NK-92 (cell line): ENCODE results near the gene RPL18.

ENCODE experiments used
- DNase-seq: peaks from one replicate; lab custom pipeline; 2025; ENCODE audit not compliant: unreplicated experiment; lab: John Stamatoyannopoulos, UW

Gene RPL18

GRCh38 chr19:48614436-48615230 lies 4.3 kb downstream of the RPL18 start, which contains the start of gene FAM83E:
TSS of gene FAM83E (minus strand) at chr19:48615076. CDS start at chr19:48613372, 1,704 bp downstream.
- DNase-seq, result no peak

GRCh38 chr19:48613852-48614435 lies 5.0 kb downstream of the RPL18 start:
- DNase-seq, result no peak

- DNase-seq, result no peak
These were observed 5.7 kb downstream of the RPL18 start for GRCh38 chr19:48613024-48613851.

GRCh38 chr19:48611872-48612271 lies 7.1 kb downstream of the RPL18 start:
- DNase-seq, result no peak

GRCh38 chr19:48609571-48610108 lies 9.3 kb downstream of the RPL18 start:
- no peak for DNase-seq

GRCh38 chr19:48608798-48609263 lies 10.1 kb downstream of the RPL18 start:
- DNase-seq, result no peak

- DNase-seq, result no peak
These were observed 11.6 kb downstream of the RPL18 start for GRCh38 chr19:48607359-48607755.

- no peak for DNase-seq
These were observed 12.3 kb downstream of the RPL18 start, which contains the start of gene SPACA4 for GRCh38 chr19:48606463-48607358. TSS of gene SPACA4 (plus strand) at chr19:48606742. CDS start at chr19:48606979, 237 bp downstream.

- DNase-seq, result no peak
These were observed 15.1 kb downstream of the RPL18 start for GRCh38 chr19:48603850-48604249.

GRCh38 chr19:48603449-48603848 lies 15.5 kb downstream of the RPL18 start:
- DNase-seq, result no peak

GRCh38 chr19:48603001-48603400 lies 16.0 kb downstream of the RPL18 start:
- no peak for DNase-seq

GRCh38 chr19:48600679-48601417 lies 18.1 kb downstream of the RPL18 start:
- no peak for DNase-seq

GRCh38 chr19:48598996-48599700 lies 19.8 kb downstream of the RPL18 start:
- DNase-seq, result no peak

- no peak for DNase-seq
These were observed 22.1 kb downstream of the RPL18 start for GRCh38 chr19:48596679-48597465.

- DNase-seq, result no peak
These were observed 22.7 kb downstream of the RPL18 start for GRCh38 chr19:48596237-48596636.

GRCh38 chr19:48595833-48596232 lies 23.1 kb downstream of the RPL18 start:
- DNase-seq, result no peak

- no peak for DNase-seq
These were observed 23.8 kb downstream of the RPL18 start for GRCh38 chr19:48595171-48595570.

- no peak for DNase-seq
These were observed 28.0 kb downstream of the RPL18 start for GRCh38 chr19:48591021-48591420.
